ENCODE results near the gene USP48.
A peak's percentile ranks its signal among the peaks of the same experiment; 100 is the strongest.

The USP48 gene

GRCh38 chr1:21823206-21823979, 40.4 kb upstream of the USP48 start:
- H3K4me1 Mint-ChIP-seq, result peaks cover 5 to 6% of the 10 kb centered on the region in 2 donors
- no peaks in the 10 kb centered on the region for H3K36me3 Mint-ChIP-seq
- H3K9me3 Mint-ChIP-seq, result no peaks in the 10 kb centered on the region
- ATAC-seq (replicated peaks), result no peak
- no peak overlapping the region for H3K27ac Mint-ChIP-seq
- peaks cover 4 to 6% of the 10 kb centered on the region in 2 donors for H3K27me3 Mint-ChIP-seq
- DNase-seq, result no peak
- no peak overlapping the region for H3K4me3 Mint-ChIP-seq

GRCh38 chr1:21822349-21822748, 39.4 kb upstream of the USP48 start:
- Mint-ChIP-seq H3K9me3 (no peaks in the 10 kb centered on the region), H3K27ac (no peak overlapping the region), H3K4me3 (no peak overlapping the region), H3K36me3 (no peaks in the 10 kb centered on the region), H3K4me1 (peaks cover 6% of the 10 kb centered on the region in 2 donors), H3K27me3 (peaks cover 4 to 6% of the 10 kb centered on the region in 2 donors)
- DNase-seq (no peak), ATAC-seq (replicated peaks) (no peak)

- peaks cover 4 to 6% of the 10 kb centered on the region in 2 donors for H3K27me3 Mint-ChIP-seq
- H3K4me3 Mint-ChIP-seq, result no peak overlapping the region
- ATAC-seq (replicated peaks) (no peak), DNase-seq (no peak)
- H3K4me1 Mint-ChIP-seq, result peaks cover 6% of the 10 kb centered on the region in 2 donors
- no peak overlapping the region for H3K27ac Mint-ChIP-seq
- H3K9me3 Mint-ChIP-seq, result no peaks in the 10 kb centered on the region
- no peaks in the 10 kb centered on the region for H3K36me3 Mint-ChIP-seq
Observed at GRCh38 chr1:21821385-21822019, 38.6 kb upstream of the USP48 start.

- Mint-ChIP-seq H3K4me1 (peaks cover 9 to 10% of the 10 kb centered on the region in 2 donors), H3K27me3 (peaks cover 4 to 6% of the 10 kb centered on the region in 2 donors), H3K4me3 (no peak overlapping the region), H3K27ac (no peak overlapping the region), H3K36me3 (no peaks in the 10 kb centered on the region), H3K9me3 (no peaks in the 10 kb centered on the region)
- DNase-seq, result no peak
- no peak for ATAC-seq (replicated peaks)
Observed at GRCh38 chr1:21820597-21821232, 37.8 kb upstream of the USP48 start.

- Mint-ChIP-seq H3K27me3 (peaks cover under 1 to 3% of the 10 kb centered on the region in 2 donors), H3K27ac (no peak overlapping the region), H3K36me3 (no peaks in the 10 kb centered on the region), H3K9me3 (no peaks in the 10 kb centered on the region), H3K4me3 (no peak overlapping the region), H3K4me1 (peaks cover 12 to 20% of the 10 kb centered on the region in 2 donors)
- DNase-seq (no peak), ATAC-seq (replicated peaks) (peak in 1 of 2 donors; percentile 40)
Observed at GRCh38 chr1:21818656-21819055, 35.7 kb upstream of the USP48 start.

GRCh38 chr1:21816602-21817302, 33.8 kb upstream of the USP48 start:
- no peak overlapping the region for H3K4me3 Mint-ChIP-seq
- H3K4me1 Mint-ChIP-seq, result peaks cover 13 to 17% of the 10 kb centered on the region in 2 donors
- H3K27me3 Mint-ChIP-seq, result peaks cover 0 to 4% of the 10 kb centered on the region in 2 donors
- no peak overlapping the region for H3K27ac Mint-ChIP-seq
- H3K36me3 Mint-ChIP-seq, result no peaks in the 10 kb centered on the region
- no peaks in the 10 kb centered on the region for H3K9me3 Mint-ChIP-seq
- ATAC-seq (replicated peaks) (no peak), DNase-seq (no peak)

- Mint-ChIP-seq H3K9me3 (no peaks in the 10 kb centered on the region), H3K27me3 (peaks cover 0 to 4% of the 10 kb centered on the region in 2 donors), H3K4me3 (no peak overlapping the region), H3K36me3 (no peaks in the 10 kb centered on the region), H3K4me1 (peaks cover 13 to 17% of the 10 kb centered on the region in 2 donors), H3K27ac (no peak overlapping the region)
- ATAC-seq (replicated peaks), result peak; percentile 73 to 76
- peak; percentile 35 for DNase-seq
Observed at GRCh38 chr1:21815724-21816321, 32.9 kb upstream of the USP48 start.

- DNase-seq (no peak), ATAC-seq (replicated peaks) (no peak)
- Mint-ChIP-seq H3K36me3 (no peaks in the 10 kb centered on the region), H3K9me3 (no peaks in the 10 kb centered on the region), H3K4me1 (peaks cover 13 to 17% of the 10 kb centered on the region in 2 donors), H3K27ac (no peak overlapping the region), H3K27me3 (peaks cover 0 to 4% of the 10 kb centered on the region in 2 donors), H3K4me3 (peak overlapping the region; percentile 23 to 41)
Observed at GRCh38 chr1:21814981-21815582, 32.1 kb upstream of the USP48 start.

GRCh38 chr1:21814241-21814918, 31.4 kb upstream of the USP48 start:
- H3K27me3 Mint-ChIP-seq, result peaks cover 0 to 4% of the 10 kb centered on the region in 2 donors
- H3K4me3 Mint-ChIP-seq, result peak overlapping the region; percentile 50 to 71
- peak; percentile 26 for DNase-seq
- ATAC-seq (replicated peaks), result peak; percentile 65 to 76
- peaks cover 13 to 17% of the 10 kb centered on the region in 2 donors for H3K4me1 Mint-ChIP-seq
- H3K36me3 Mint-ChIP-seq, result no peaks in the 10 kb centered on the region
- H3K27ac Mint-ChIP-seq, result no peak overlapping the region
- no peaks in the 10 kb centered on the region for H3K9me3 Mint-ChIP-seq

- ATAC-seq (replicated peaks) (no peak), DNase-seq (no peak)
- Mint-ChIP-seq H3K4me3 (no peak overlapping the region), H3K27ac (no peak overlapping the region), H3K9me3 (no peaks in the 10 kb centered on the region), H3K27me3 (peaks cover 0 to 4% of the 10 kb centered on the region in 2 donors), H3K36me3 (no peaks in the 10 kb centered on the region), H3K4me1 (peaks cover 12 to 17% of the 10 kb centered on the region in 2 donors)
Observed at GRCh38 chr1:21813542-21813941, 30.6 kb upstream of the USP48 start.

- H3K27ac Mint-ChIP-seq, result no peak within 1 kb of the TSS
- no peaks in the 10 kb centered on the region for H3K36me3 Mint-ChIP-seq
- H3K9me3 Mint-ChIP-seq, result no peaks in the 10 kb centered on the region
- no peak for ATAC-seq (replicated peaks)
- H3K4me1 Mint-ChIP-seq, result peaks cover 10 to 17% of the 10 kb centered on the region in 2 donors
- DNase-seq, result no peak
- H3K27me3 Mint-ChIP-seq, result peaks cover 0 to 4% of the 10 kb centered on the region in 2 donors
- H3K4me3 Mint-ChIP-seq, result no peak within 1 kb of the TSS
Observed at GRCh38 chr1:21811875-21812305, 28.9 kb upstream of the USP48 start, which contains the start of gene LDLRAD2. Gene LDLRAD2 (plus strand): TSS chr1:21812265. CDS start chr1:21812452, 187 bp downstream.

GRCh38 chr1:21804536-21804935, 21.6 kb upstream of the USP48 start:
- Mint-ChIP-seq H3K9me3 (peaks cover 0 to 2% of the 10 kb centered on the region in 2 donors), H3K4me1 (no peaks in the 10 kb centered on the region), H3K36me3 (no peaks in the 10 kb centered on the region), H3K27me3 (peaks cover 0 to 4% of the 10 kb centered on the region in 2 donors), H3K4me3 (no peak overlapping the region), H3K27ac (no peak overlapping the region)
- DNase-seq (no peak), ATAC-seq (replicated peaks) (no peak)

- Mint-ChIP-seq H3K9me3 (peaks cover 0 to 2% of the 10 kb centered on the region in 2 donors), H3K4me1 (peaks cover 0 to 9% of the 10 kb centered on the region in 2 donors), H3K27me3 (peaks cover 0 to 4% of the 10 kb centered on the region in 2 donors), H3K36me3 (no peaks in the 10 kb centered on the region), H3K4me3 (no peak overlapping the region), H3K27ac (no peak overlapping the region)
- ATAC-seq (replicated peaks) (no peak), DNase-seq (no peak)
Observed at GRCh38 chr1:21801100-21801499, 18.2 kb upstream of the USP48 start.
